Measurements from ENCODE around the gene FAM228B.
"Not testable (repeated sequence)": the region's sequence is repeated elsewhere in the genome, so short reads cannot be mapped to it uniquely, and the experiment has no call there.

FAM228B gene

DNA sequence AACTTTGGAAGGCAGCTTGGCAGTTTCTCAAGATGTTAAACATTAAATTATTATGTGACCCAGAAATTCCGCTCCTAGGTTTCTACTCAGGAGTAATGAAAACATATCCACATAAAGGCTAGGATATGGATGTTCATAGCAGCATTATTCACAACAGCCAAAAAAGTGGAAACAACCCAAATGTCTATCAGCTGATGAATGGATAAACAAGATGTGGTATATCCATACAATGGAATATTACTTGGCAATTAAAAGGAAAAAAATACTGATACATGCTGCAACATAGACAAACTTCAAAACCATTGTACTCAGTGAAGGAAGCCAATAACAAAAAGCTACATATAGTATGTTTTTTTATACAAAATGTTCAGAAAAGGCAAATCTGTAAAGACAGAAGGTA is 39.2 kb downstream of the FAM228B start:
- DNase-seq = no peak

- DNase-seq = peak; percentile 34
These were observed 39.9 kb downstream of the FAM228B start for GRCh38 chr2:24163186-24163585.

DNA sequence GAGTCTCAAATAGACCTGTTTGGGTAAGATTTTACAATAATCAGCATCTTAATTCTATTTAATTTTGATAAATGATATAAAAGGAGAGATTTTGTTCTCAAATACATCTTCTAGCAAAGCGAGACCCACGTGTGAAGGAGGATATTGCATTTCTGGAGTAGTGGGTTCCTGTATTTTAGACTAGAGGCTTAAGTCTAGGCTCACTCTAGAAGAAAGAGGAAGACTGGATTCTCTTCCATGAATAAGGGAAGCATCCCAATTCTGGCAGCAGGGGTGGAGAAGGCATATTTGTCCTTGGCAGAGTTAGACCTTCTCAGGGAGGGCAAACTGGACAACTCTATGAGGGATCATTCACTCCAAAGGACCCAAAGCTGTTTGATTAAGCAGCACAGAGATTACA is 40.3 kb downstream of the FAM228B start:
- DNase-seq = no peak

- peak; percentile 66 for DNase-seq
These were observed 41.2 kb downstream of the FAM228B start for GRCh38 chr2:24164416-24164973.

- DNase-seq = no peak
These were observed 45.8 kb downstream of the FAM228B start for GRCh38 chr2:24169023-24169422.

DNA sequence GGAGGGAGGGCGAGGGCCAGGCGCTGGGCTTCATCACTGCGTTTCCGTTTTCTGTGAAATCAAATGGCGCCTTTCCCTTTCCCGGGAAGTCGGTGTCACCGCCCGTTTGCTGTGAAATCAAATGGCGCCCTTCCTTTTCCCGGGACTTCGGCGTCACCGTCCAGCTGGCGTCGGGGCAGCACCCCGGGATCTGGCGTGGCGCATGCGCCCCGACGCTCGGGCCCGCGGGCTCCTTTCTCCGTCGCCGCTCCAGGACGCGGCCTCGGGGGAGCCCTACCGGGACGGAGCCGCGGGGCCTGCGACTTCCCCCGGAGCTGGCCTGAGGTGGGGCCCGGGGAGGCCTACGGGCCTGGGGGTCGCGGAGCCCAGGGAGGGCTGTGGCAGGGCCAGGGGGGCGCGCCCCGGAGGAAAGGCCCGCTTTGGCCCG is 51.6 kb downstream of the FAM228B start, which contains the start of gene FAM228A:
Gene FAM228A, plus strand, starts transcription at position 203 of the 427 bp plus-strand sequence. CDS start 428 bp downstream, outside the sequence.
- DNase-seq = no peak

- no peak for DNase-seq
These were observed 52.4 kb downstream of the FAM228B start for GRCh38 chr2:24175631-24176187.

- no peak for DNase-seq
These were observed 53.1 kb downstream of the FAM228B start for GRCh38 chr2:24176326-24176725.

- peak; percentile 41 for DNase-seq
These were observed 56.4 kb downstream of the FAM228B start for GRCh38 chr2:24179683-24180082.

GRCh38 chr2:24181849-24182248 is 58.6 kb downstream of the FAM228B start:
- DNase-seq = no peak

DNA sequence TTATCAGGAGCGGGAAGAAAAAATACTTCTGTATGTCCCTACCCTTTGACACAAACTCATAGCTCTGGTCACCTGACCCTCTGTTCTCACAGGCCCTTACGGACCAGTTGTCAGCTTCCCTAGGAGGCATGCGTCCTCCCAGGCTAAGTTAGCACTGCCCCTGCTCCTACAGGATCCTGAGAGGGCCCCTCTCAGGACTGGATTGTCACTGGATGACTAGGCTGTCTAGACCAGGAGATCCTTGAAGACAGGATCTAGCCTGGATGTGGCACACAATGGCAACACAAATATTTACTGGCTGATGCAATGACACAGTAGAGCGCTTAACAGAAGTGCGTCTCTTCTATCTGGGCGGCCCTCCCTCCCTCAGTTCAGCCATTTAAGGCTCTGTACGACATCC is 59.2 kb downstream of the FAM228B start:
- no peak for DNase-seq

- no peak for DNase-seq
These were observed 60.2 kb downstream of the FAM228B start for GRCh38 chr2:24183366-24184069.

GRCh38 chr2:24189551-24189950 is 66.3 kb downstream of the FAM228B start:
- no peak for DNase-seq

DNA sequence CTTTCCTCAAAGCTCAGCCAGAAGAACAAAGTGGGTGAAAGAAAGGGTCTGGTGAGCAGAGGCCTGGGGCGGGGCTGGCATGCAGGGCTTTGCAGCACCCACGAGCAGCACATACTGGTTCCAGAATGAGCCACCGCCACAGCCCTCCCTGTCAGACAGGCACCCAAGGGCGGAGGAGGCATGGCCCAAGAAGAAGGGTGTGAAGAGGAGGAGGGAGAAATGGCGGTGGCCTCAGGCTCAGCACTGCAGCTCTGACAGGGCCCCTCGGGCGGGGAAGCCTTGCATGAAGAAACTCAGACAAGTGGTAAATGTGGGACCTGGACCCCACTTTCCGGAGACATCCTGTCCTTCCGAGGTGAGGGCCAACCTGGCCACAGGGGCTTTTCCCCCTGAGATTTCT is 67.2 kb downstream of the FAM228B start:
- no peak for DNase-seq

DNA sequence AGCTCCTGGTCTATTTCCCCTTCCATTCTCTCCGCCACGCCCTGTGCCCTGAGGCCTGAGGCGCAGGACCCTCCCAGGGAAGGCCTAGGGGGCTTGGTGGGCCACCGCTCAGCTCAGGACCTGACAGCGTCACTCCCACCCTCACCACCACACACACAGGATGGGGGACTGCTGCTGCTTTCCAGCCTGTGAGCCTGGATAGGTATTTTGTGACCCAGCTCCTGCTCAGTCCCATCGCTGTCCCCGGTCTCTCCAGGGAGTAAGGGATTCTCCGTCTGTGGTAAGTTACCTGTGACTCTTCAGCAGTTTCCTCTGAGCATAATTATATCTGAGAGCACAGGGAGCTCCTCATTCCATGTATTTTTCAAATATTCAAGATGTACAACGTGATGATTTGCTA is 67.9 kb downstream of the FAM228B start:
- DNase-seq = no peak

DNA sequence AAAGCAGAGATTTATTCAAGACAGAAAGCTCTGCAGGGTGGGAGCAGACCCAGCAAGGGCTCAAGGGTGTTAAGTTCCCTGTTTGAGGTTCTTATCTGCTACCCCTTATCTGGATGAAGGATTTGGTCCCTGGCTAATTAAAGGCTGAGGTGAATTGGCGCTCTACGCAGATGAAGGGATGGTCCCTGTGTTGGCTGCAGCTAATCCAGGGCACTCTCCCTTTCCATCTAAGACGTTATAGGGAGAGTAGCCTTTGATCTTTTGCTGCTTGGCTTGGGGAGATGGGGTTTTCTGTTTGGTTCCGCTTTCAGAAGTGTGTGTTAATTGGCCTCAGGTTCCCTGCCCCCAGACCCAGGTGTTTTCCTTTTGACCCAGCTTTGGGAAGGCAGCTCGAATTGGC is 68.6 kb downstream of the FAM228B start:
- no peak for DNase-seq

GRCh38 chr2:24197213-24197612 is 73.9 kb downstream of the FAM228B start:
- not testable (repeated sequence) for DNase-seq

DNA sequence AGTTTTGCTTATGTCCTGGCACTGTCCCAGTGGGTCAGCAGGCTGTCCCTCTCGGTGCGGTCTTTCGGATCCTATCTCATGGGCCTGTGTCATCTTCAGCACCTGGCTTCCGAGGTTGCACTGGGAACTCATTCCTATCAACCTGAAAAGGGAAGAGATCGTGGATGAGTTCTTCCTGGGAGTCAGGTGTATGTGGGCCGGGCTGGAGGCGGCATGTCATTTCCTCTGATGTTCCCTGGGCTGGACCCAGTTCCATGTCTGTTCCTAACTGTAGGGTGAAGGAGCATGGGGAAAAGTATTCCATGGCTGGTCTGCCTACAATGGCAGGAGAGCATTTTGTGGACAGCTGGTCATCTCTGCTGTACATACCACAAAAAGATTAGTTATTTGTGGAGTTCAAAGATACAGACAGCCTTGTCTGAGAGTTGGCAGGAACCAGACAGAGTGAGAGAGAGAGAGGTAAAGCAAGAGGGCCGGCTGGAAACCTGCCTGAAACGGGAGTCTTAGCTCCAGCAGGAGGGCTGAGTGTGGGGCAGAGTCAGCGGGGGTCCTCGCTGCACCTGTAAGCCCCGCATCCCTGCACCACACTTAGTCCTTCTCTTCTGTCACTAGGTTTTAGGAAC is 76.8 kb downstream of the FAM228B start:
- no peak for DNase-seq

DNA sequence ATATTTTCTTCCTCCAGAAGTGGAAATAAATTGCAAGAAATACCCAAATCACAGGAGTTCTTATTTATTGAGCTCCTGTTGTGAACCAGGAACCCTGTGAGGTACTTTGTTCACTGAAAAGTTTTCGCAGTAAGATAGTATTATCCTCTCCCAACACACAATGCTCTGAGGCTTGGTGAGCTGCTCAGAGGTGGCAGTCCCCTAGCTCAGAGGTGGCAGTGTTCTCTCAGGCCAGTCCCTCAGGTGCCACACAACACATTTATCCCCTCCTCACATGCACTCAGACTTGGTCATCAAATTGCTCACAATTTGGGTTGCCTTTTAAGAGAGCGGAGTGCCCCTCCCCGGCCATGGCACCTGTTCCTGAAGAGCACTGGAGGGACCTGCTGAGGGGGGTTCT is 77.5 kb downstream of the FAM228B start:
- DNase-seq = no peak

DNA sequence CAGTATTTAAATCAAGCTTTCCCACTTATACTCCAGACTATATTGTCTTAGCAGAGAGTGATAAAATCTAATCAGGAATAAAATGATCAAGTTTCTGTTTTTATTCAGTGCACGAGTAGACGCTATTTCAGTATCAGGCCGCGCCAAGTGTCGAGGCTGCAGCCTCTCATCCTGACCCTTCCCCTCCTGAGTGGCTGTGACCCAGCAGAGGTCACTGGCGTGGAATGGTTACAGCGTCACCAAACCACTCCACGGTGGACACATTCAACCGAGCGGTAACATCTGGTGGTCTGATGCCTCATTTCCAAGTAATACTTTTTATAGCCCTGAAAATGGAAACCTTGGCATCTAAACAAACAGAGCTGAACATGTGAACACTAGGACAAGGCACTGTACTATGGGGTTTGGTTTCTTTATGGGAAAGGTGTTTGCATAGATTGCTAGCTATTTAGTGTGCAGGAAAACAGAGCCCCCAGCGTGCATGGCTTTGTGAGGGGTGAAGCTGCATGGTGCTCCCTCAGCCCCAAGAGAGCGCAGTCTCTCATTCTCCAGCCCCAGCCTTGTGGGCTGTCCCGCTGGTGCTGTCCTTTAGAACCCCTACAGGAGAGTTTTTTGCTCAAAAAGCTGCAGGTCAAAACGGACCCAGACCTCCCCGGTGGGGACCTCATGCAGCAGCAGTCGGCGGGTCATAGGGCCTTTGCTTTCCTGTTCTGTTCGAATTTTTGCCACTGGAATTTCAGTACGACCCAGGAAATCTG is 79.9 kb downstream of the FAM228B start:
- DNase-seq = no peak

- no peak for DNase-seq
These were observed 80.5 kb downstream of the FAM228B start for GRCh38 chr2:24203787-24204150.

GRCh38 chr2:24204505-24204904 is 81.2 kb downstream of the FAM228B start:
- DNase-seq = no peak

GRCh38 chr2:24205131-24205530 is 81.9 kb downstream of the FAM228B start:
- DNase-seq = no peak

All from hematopoietic multipotent progenitor cell treated with erythropoietin and hydrocortisone succinate and interleukin-3 and kit ligand, for 4 days (in vitro differentiated cells).